Endothelial cell of umbilical vein (primary cell): ENCODE measurements around the gene BIK.

Experiments
- EZH2 ChIP-seq: IDR thresholded peaks from 2 replicates; pipeline ENCODE4 v1.6.1; 2012; ENCODE audit warnings: borderline replicate concordance, low read depth, mild to moderate bottlenecking, moderate library complexity, low read length, inconsistent platforms; ENCODE audit not compliant: severe bottlenecking
- FOS ChIP-seq: IDR thresholded peaks from 2 replicates; pipeline ENCODE4 v1.6.1; 2011; ENCODE audit warnings: mild to moderate bottlenecking, low read length, moderate library complexity, borderline replicate concordance; ENCODE audit not compliant: insufficient read depth
- GATA2 ChIP-seq: IDR thresholded peaks from 2 replicates; pipeline ENCODE4 v1.7.0; 2011; ENCODE audit warnings: low read depth, mild to moderate bottlenecking, moderate library complexity, mixed read lengths, low read length; ENCODE audit not compliant: insufficient read length, insufficient read depth
- JUN ChIP-seq: IDR thresholded peaks from 2 replicates; pipeline ENCODE4 v1.6.1; 2011; ENCODE audit warnings: borderline replicate concordance, low read depth; ENCODE audit not compliant: insufficient read length, insufficient read depth
- MYC ChIP-seq: IDR thresholded peaks from one replicate; pipeline ENCODE4 v1.6.1; 2011; ENCODE audit warnings: mild to moderate bottlenecking, low read depth, low read length
- POLR2A ChIP-seq: IDR thresholded peaks from 2 replicates; pipeline ENCODE4 v1.6.1; 2012; ENCODE audit warnings: low read depth, mild to moderate bottlenecking, control low read depth, low read length
- POLR2AphosphoS5 ChIP-seq: IDR thresholded peaks from 2 replicates; pipeline ENCODE4 v1.6.1; 2012; ENCODE audit warnings: low read depth, mild to moderate bottlenecking, control low read depth, low read length, moderate library complexity; ENCODE audit not compliant: insufficient read depth
- TF ChIP-seq, protein P1 (sequence below), 2 donors: IDR thresholded peaks; 1 replicate in 1 of 2; 2 replicates in 1 of 2; pipeline ENCODE4 v1.5.1; 2011; ENCODE audit warnings: low read length in 2 of 2, mild to moderate bottlenecking in 2 of 2, moderate library complexity in 2 of 2, control low read depth in 1 of 2, inconsistent platforms in 1 of 2, low read depth in 1 of 2; ENCODE audit not compliant: insufficient read depth in 1 of 2; ENCODE audit errors: extremely low read depth in 1 of 2
- TF ChIP-seq, protein P2 (sequence below): IDR thresholded peaks from 2 replicates; pipeline ENCODE4 v1.6.1; 2011; ENCODE audit not compliant: insufficient read depth, insufficient read length

DNA sequence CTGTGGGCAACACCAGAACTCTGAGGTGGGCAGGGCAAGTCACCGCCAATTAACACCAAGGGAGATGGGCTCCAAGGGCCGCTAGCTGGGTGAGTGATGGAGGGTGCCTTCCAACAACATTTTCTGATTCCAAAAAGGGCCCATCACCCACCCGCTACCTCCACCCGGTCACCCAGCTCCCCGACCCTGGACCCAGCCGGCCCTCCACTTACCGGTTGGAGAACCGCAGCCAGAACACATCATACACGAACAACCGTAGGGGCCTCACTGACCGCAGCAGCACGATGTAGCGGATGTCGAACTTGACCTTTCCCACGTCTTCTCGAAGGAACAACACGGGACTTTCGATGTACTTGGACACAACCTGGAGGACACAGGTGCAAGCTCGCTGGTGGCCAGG is 61.6 kb downstream of the BIK start:
- TF ChIP-seq, protein P1, sequence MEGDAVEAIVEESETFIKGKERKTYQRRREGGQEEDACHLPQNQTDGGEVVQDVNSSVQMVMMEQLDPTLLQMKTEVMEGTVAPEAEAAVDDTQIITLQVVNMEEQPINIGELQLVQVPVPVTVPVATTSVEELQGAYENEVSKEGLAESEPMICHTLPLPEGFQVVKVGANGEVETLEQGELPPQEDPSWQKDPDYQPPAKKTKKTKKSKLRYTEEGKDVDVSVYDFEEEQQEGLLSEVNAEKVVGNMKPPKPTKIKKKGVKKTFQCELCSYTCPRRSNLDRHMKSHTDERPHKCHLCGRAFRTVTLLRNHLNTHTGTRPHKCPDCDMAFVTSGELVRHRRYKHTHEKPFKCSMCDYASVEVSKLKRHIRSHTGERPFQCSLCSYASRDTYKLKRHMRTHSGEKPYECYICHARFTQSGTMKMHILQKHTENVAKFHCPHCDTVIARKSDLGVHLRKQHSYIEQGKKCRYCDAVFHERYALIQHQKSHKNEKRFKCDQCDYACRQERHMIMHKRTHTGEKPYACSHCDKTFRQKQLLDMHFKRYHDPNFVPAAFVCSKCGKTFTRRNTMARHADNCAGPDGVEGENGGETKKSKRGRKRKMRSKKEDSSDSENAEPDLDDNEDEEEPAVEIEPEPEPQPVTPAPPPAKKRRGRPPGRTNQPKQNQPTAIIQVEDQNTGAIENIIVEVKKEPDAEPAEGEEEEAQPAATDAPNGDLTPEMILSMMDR (IDR thresholded peaks at IDR 0.05; ENCODE audit: extremely low read depth in 1 of 2, insufficient read depth in 1 of 2, low read depth in 1 of 2, low read length in 2 of 2) = no peak
- TF ChIP-seq POLR2A (no peak), POLR2AphosphoS5 (no peak), GATA2 (no peak), MYC (no peak), EZH2 (no peak), JUN (no peak), FOS (no peak)
- TF ChIP-seq, protein P2, sequence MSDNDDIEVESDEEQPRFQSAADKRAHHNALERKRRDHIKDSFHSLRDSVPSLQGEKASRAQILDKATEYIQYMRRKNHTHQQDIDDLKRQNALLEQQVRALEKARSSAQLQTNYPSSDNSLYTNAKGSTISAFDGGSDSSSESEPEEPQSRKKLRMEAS = no peak
